Colon (tissue), 2 donors: ENCODE measurements around the gene WDR59.
"Not testable (repeated sequence)": the region's sequence is repeated elsewhere in the genome, so short reads cannot be mapped to it uniquely, and the experiment has no call there.

Experiments used
- FAIRE-seq: peaks from 2 replicates; lab custom pipeline; 2012; peaks lifted over from hg19 to GRCh38; lab: Jason Lieb, UNC
- donor health status: control.
- donor health status: control.

The WDR59 gene, protein sequence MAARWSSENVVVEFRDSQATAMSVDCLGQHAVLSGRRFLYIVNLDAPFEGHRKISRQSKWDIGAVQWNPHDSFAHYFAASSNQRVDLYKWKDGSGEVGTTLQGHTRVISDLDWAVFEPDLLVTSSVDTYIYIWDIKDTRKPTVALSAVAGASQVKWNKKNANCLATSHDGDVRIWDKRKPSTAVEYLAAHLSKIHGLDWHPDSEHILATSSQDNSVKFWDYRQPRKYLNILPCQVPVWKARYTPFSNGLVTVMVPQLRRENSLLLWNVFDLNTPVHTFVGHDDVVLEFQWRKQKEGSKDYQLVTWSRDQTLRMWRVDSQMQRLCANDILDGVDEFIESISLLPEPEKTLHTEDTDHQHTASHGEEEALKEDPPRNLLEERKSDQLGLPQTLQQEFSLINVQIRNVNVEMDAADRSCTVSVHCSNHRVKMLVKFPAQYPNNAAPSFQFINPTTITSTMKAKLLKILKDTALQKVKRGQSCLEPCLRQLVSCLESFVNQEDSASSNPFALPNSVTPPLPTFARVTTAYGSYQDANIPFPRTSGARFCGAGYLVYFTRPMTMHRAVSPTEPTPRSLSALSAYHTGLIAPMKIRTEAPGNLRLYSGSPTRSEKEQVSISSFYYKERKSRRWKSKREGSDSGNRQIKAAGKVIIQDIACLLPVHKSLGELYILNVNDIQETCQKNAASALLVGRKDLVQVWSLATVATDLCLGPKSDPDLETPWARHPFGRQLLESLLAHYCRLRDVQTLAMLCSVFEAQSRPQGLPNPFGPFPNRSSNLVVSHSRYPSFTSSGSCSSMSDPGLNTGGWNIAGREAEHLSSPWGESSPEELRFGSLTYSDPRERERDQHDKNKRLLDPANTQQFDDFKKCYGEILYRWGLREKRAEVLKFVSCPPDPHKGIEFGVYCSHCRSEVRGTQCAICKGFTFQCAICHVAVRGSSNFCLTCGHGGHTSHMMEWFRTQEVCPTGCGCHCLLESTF

GRCh38 chr16:74984529-74985296, at the start of gene WDR59:
WDR59 (minus strand) TSS chr16:74985123; CDS start chr16:74985017, 106 bp downstream.
- FAIRE-seq = no peak

DNA sequence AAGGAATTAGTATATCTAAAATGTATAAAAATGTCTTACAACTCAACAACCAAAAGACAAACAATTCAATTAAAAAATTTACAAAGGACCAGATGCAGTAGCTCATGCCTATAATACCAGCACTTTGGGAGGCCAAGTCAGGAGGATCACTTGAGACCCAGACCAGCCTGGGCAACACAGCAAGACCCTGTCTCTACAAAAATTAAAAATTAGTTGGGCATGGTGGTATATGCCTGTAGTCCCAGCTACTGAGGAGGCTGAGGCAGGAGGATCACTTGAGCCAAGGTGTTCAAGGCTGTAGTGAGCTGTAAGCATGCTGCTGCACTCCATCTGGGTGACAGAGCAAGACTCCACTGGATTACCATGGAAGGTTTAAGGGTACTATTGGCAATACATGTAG, 47.7 kb upstream of the WDR59 start:
- FAIRE-seq = no peak

DNA sequence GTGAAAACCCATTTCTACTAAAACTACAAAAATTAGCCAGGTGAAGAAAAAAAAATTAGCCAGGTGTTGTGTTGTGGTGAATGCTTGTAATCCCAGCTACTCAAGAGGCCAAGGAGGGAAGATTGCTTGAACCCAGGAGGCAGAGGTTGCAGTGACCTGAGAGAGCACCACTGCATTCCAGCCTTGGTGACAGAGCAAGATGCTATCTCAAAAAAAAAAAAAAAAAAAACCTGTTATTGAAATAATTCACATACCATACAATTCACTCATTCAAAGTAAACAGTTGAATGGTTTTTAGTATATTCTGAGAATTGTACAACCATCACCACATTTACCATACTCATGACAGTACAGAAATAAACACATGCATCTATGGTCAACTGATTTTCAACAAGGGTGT, 44.9 kb upstream of the WDR59 start:
- no peak for FAIRE-seq

DNA sequence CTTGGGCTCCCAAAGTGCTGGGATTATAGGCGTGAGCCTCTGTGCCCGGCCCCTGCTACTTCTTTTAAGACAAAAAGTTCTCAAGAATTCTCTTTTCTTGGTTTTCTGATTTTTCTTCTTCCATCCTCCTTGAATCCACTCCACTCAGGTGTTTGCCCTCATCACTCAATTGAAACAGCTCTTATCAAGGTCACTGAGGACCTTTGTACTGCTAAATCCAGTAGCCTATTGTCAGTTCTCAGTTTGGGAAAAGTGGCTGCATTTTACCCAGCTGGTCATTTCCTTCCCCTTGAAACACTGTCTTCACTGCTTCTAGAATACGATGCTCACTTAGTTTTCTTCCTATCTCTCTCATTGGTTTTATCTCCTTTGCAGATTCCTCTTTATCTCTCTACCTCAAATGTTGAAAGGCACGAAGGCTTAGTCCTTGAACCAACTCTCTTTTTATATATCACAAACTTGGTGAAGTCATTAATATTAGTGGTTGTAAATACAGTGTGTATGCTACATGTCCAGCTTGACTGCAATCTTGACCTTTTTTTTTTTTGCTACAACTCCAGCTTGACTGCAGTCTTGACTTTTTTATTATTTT, 43.7 kb upstream of the WDR59 start:
- FAIRE-seq = no peak

DNA sequence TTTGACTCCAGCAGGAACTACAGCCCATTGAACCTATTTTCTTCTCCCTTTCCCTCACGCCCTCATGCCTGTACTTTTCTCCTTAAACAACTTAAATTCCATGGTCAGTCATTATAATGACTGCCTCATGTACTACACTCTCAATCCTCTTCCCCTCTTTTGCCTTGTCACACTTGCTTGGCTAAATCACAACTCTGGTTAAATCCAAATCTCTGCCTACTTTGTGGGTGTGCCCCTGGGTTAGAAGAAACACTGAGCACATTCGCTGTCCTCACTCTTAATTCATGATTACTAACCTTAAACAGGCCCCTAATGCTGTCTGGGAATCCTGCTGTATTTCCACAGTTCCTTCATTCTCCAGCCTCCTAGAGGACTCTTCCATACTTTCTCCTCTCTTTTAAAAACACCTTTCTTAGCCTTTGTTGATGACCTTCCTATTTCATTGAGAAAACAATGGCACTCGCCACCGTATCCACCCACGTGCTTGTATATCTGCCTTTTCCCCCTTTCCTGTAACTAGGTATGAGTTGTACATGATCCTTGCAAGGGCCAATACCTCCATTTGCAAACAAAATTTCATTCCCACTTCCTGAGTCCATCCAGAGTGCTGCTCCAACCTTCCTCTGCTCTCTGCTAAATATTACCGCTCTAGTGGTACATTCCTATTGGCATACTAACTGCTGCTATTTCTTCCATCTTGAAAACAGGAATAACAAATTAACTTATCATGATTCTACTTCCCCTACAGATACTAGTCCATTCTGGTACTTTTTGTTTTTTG, 42.8 kb upstream of the WDR59 start:
- FAIRE-seq = no peak

GRCh38 chr16:75026892-75027391, 42.0 kb upstream of the WDR59 start:
- FAIRE-seq = no peak

DNA sequence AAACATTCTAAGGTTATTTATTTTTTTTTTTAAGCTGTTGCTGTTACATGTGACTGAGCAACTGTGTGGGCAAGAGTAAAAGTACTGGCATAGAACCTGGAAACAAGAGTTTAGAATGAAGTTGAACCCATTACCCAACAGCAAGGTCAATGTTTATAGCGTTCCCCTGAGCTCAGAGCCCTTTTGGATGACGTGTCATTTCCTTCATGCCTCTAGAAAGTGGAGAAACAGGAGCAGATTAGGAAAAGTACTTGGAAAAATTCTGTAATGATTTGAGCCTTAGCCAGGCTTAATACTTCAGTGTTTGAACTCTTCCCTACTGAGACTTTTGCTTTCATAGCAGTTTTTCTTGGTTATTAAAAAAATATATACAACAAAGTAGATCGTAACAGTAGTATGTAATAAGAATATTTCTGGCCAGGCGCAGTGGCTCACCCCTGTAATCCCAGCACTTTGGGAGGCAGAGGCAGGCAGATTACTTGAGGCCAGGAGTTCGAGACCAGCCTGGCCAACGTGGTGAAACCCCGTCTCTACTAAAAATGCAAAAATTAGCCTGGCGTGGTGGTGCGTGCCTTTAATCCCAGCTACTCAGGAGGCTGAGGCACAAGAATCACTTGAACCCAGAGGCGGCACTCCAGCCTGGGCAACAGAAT, 41.4 kb upstream of the WDR59 start:
- not testable (repeated sequence) for FAIRE-seq

DNA sequence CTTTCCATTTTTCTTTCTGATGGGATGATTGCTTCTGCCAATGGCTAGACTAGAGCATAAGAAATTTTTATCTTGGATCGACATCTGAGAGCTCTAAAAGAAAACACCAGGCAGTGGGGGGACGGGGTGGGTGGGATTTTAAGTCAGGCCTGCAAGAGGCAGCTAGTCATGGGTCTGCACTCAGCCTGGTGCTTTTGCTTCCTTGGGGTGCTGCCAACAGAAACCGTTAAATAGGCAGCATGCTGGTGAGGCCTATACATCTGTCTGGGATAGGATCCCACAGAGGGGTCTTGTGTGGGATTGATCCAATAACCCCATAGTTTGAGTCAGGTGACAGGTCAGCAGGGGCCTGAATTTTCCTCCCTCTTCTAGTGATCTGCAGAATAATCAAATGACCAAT, 40.8 kb upstream of the WDR59 start:
- FAIRE-seq = no peak

DNA sequence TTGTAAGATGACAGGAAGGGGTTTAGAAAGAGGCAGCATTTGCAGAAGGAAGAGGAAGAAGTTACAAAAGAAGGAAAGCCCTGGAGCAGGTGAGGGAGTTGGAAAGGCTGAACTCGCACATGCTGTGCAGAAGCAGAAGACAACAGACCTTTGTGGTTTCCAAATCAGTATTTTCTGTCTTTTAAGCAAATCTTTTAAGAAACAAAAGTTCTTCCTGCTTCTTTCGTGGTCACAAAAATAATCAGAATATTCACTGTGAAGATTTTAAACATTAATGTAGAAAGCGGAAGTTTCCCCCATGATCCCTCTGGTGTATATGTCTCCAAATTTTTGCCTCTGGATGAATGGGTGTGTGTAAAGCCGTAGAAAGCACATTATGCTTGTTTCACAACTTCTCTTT, 39.7 kb upstream of the WDR59 start:
- no peak for FAIRE-seq

GRCh38 chr16:75024182-75024581, 39.3 kb upstream of the WDR59 start:
- FAIRE-seq = no peak

DNA sequence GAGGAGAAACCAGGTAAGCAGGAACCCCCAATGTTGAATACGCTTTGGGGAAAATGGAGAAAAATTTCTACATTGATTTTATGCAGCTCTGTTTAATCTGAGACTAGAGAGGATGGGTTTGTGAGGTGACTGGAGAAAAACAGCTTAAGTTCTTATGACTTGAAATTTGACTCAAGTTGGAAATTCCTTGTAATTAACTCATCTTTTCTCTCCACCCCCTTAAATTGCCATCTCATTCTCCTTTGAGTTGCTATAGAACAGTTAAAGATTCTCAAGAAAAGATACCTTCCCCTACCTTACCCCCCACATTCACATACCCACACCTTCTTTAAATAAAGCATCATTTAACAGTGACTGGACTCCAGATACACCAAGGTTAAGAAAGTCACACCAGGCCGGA, 38.1 kb upstream of the WDR59 start:
- no peak for FAIRE-seq

DNA sequence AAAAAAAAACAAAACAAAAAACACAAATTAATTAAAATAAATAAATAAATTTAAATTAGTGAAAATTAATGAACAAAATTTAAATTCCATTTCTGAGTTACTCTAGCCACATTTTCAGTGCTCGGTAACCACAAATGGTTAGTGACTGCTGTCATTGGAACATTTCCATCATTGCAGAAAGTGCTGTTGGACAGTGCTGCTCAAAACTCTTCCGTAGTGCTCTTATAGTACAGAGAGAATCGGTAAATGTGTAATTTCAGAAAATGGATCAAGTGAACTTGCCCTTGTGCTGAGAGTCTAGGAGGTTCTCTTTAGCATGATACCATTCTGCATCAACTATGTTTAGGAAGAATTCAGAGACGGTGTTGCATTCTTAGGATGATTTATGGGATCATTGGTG, 37.6 kb upstream of the WDR59 start:
- no peak for FAIRE-seq

DNA sequence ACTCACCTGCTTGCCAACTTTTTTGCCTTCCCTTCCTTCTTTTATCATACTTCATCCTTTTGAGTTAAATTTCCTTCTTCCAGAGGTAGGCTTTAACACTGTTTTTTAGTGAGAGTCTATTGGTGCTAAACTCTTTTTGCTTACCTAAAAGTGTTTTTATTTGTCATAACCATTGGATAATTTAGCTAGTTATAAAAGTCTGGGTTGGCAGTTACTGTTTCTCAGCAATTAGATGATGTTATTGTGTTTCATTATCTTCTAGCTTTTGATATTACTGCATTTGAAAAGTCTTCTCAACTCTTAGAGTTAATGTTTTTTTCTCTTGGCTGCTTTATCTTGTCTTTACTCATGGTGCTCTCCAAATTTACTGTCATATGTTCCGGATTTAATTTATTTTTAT, 36.5 kb upstream of the WDR59 start:
- FAIRE-seq = no peak

GRCh38 chr16:75019586-75019985, 34.7 kb upstream of the WDR59 start:
- no peak for FAIRE-seq

- FAIRE-seq = no peak
Observed at GRCh38 chr16:75019007-75019406, 34.1 kb upstream of the WDR59 start.

DNA sequence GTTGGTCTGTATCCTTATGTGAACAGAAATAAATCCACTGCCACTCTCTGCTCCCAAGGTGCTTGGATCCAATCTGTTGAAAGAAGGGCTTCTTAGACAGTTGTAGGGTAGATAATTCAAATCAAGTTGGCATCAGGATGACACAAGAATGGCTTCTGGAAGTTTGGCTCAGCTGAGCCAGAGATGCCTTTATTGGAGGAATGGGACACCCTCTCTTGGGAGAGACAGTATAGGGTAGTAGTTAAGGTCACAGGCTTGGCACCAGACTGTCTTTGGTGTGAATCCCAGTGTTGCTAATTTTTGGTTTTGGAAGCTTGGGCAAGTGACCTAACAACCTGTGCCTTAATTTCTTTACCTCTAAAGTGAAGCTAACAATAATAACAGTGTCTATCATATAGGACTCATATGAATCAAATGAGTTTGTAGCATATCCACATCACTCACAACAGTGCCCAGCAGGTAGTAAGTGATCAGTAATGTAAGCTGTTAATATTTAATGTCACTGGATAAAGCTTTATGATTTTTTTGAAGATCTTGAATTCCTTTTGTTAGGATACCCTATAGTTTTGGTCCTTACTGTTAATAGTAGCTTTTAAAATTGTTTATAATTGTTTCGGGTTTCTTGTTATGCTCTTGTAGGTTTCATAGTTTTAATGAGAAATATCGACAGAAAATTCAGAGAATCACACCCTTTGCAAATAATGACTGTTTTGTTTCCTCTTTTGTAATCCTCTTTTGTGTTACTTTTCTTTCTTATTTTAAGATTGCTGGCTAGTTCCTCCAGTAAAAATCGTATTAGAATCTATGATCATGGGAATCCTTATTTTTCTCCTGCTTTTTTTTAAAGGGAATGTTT, 33.0 kb upstream of the WDR59 start:
- no peak for FAIRE-seq

DNA sequence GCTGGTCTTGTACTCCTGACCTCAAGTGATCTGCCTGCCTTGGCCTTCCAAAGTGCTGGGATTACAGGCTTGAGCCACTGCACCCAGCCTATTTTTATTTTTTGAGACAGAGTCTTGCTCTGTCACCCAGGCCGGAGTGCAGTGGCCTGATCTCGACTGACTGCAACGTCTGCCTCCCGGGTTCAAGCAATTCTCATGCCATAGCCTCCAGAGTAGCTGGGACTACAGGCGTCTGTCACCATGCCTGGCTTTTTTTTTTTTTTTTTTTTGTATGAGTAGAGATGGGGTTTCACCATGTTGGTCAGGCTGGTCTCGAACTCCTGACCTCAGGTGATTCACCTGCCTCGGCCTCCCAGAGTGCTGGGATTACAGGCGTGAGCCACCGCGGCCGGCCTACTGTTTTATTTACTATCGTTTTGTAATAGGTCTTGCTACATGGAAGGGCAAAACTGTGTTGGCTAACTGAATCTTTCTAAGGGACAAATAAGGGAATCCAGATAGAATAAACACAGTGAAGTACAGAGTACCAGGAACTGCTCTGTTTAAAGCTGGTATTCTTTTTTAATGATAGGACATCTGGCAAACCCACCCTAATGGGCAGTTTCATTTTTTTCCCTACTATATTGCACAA, 31.6 kb upstream of the WDR59 start:
- not testable (repeated sequence) for FAIRE-seq

DNA sequence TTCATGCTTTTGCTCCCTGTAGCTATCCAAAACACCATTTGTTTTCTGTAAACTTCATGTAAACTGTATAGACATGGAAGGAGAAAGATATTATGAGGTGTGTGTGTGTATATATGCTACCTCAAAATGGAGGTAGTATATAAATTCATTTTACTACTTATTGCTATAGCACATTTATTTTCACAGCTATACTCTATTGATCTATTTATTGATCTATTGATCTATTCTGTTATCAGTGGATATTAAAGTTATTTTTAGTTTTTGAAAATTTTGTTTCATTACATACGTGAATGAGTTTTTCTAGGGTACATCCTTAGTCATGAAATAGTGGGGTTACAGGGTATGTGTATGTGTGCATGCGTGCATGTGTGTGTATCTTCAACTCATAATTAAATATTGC, 29.4 kb upstream of the WDR59 start:
- FAIRE-seq = no peak

GRCh38 chr16:75013123-75013522, 28.2 kb upstream of the WDR59 start:
- FAIRE-seq = not testable (repeated sequence)
